ENCODE measurements around the gene CLHC1.
"Not testable (repeated sequence)": the region's sequence is repeated elsewhere in the genome, so short reads cannot be mapped to it uniquely, and the experiment has no call there.

Gene CLHC1

GRCh38 chr2:55232084-55232862, at the start of gene CLHC1, which contains the start of gene RPS27A:
Gene CLHC1, minus strand, starts transcription at chr2:55232293. Its CDS starts 9,882 bp downstream, at chr2:55222411.
Gene RPS27A, plus strand, starts transcription at chr2:55232688. Its CDS starts 137 bp downstream, at chr2:55232825.
- DNase-seq (ENCODE audit: extremely low read depth in 1 of 2, low read depth in 1 of 2) = peak; percentile 73 to 83

- not testable (repeated sequence) for DNase-seq (ENCODE audit: extremely low read depth in 1 of 2, low read depth in 1 of 2)
These were observed 48.9 kb upstream of the CLHC1 start for GRCh38 chr2:55280851-55281546.

- DNase-seq (ENCODE audit: extremely low read depth in 1 of 2, low read depth in 1 of 2) = not testable (repeated sequence)
These were observed 47.8 kb upstream of the CLHC1 start for GRCh38 chr2:55279859-55280424.

- not testable (repeated sequence) for DNase-seq (ENCODE audit: extremely low read depth in 1 of 2, low read depth in 1 of 2)
These were observed 47.2 kb upstream of the CLHC1 start for GRCh38 chr2:55279214-55279835.

GRCh38 chr2:55277310-55277709, 45.2 kb upstream of the CLHC1 start:
- DNase-seq (ENCODE audit: extremely low read depth in 1 of 2, low read depth in 1 of 2) = no peak

GRCh38 chr2:55274346-55274745, 42.3 kb upstream of the CLHC1 start:
- not testable (repeated sequence) for DNase-seq (ENCODE audit: extremely low read depth in 1 of 2, low read depth in 1 of 2)

- DNase-seq (ENCODE audit: extremely low read depth in 1 of 2, low read depth in 1 of 2) = no peak
These were observed 37.5 kb upstream of the CLHC1 start for GRCh38 chr2:55269645-55269990.

GRCh38 chr2:55268907-55269644, 37.0 kb upstream of the CLHC1 start, which contains the start of gene MTIF2:
Gene MTIF2, minus strand, starts transcription at chr2:55269231. Its CDS starts 5,373 bp downstream, at chr2:55263858.
- DNase-seq (ENCODE audit: extremely low read depth in 1 of 2, low read depth in 1 of 2) = peak; percentile 89 to 90

GRCh38 chr2:55268288-55268906, 36.3 kb upstream of the CLHC1 start:
- DNase-seq (ENCODE audit: extremely low read depth in 1 of 2, low read depth in 1 of 2) = no peak

- DNase-seq (ENCODE audit: extremely low read depth in 1 of 2, low read depth in 1 of 2) = not testable (repeated sequence)
These were observed 27.5 kb upstream of the CLHC1 start for GRCh38 chr2:55259586-55259985.

GRCh38 chr2:55252832-55253231, 20.7 kb upstream of the CLHC1 start:
- no peak for DNase-seq (ENCODE audit: extremely low read depth in 1 of 2, low read depth in 1 of 2)

- no peak for DNase-seq (ENCODE audit: extremely low read depth in 1 of 2, low read depth in 1 of 2)
These were observed 14.9 kb upstream of the CLHC1 start for GRCh38 chr2:55247025-55247424.

GRCh38 chr2:55245411-55245810, 13.3 kb upstream of the CLHC1 start:
- no peak for DNase-seq (ENCODE audit: extremely low read depth in 1 of 2, low read depth in 1 of 2)

- no peak for DNase-seq (ENCODE audit: extremely low read depth in 1 of 2, low read depth in 1 of 2)
These were observed 10.5 kb upstream of the CLHC1 start for GRCh38 chr2:55242617-55243016.

GRCh38 chr2:55241582-55241981, 9.5 kb upstream of the CLHC1 start:
- not testable (repeated sequence) for DNase-seq (ENCODE audit: extremely low read depth in 1 of 2, low read depth in 1 of 2)

GRCh38 chr2:55239656-55240222, 7.6 kb upstream of the CLHC1 start:
- DNase-seq (ENCODE audit: extremely low read depth in 1 of 2, low read depth in 1 of 2) = no peak

GRCh38 chr2:55236992-55237543, 5.0 kb upstream of the CLHC1 start:
- DNase-seq (ENCODE audit: extremely low read depth in 1 of 2, low read depth in 1 of 2) = no peak

GRCh38 chr2:55235724-55236538, 3.8 kb upstream of the CLHC1 start:
- DNase-seq (ENCODE audit: extremely low read depth in 1 of 2, low read depth in 1 of 2) = no peak

- DNase-seq (ENCODE audit: extremely low read depth in 1 of 2, low read depth in 1 of 2) = no peak
These were observed 1.5 kb upstream of the CLHC1 start for GRCh38 chr2:55233658-55233940.
